ENCODE measurements around the gene PRR3.

- TF ChIP-seq FOXP1 (CRISPR knock-in tag; IDR thresholded peaks at IDR 0.05; ENCODE audit: borderline replicate concordance), result no peak
- TF ChIP-seq CTCF (IDR thresholded peaks at IDR 0.05), result no peak
- no peak for TF ChIP-seq ZNF512 (CRISPR knock-in tag; IDR thresholded peaks at IDR 0.05; ENCODE audit: borderline replicate concordance)
- TF ChIP-seq CREM (CRISPR knock-in tag; IDR thresholded peaks at IDR 0.05), result no peak
- TF ChIP-seq NFYB (CRISPR knock-in tag; conservative IDR thresholded peaks at IDR 0.05; ENCODE audit: low read depth), result no peak
- no peak for TF ChIP-seq USF2 (CRISPR knock-in tag; IDR thresholded peaks at IDR 0.05)
- TF ChIP-seq ZNF416 (CRISPR knock-in tag; IDR thresholded peaks at IDR 0.05), result no peak
- TF ChIP-seq IRF1 (CRISPR knock-in tag; IDR thresholded peaks at IDR 0.05), result no peak
- TF ChIP-seq ETV6 (CRISPR knock-in tag; IDR thresholded peaks at IDR 0.05), result no peak
- TF ChIP-seq RELA (CRISPR knock-in tag; IDR thresholded peaks at IDR 0.05; ENCODE audit: borderline replicate concordance), result no peak
- no peak for TF ChIP-seq CBFB (CRISPR knock-in tag; IDR thresholded peaks at IDR 0.05; ENCODE audit: low read depth)
- TF ChIP-seq ZNF425 (CRISPR knock-in tag; conservative IDR thresholded peaks at IDR 0.05), result no peak
- no peak for TF ChIP-seq TCF7 (CRISPR knock-in tag; IDR thresholded peaks at IDR 0.05; ENCODE audit: low read depth)
- no peak for TF ChIP-seq KAT7 (CRISPR knock-in tag; IDR thresholded peaks at IDR 0.05; ENCODE audit: borderline replicate concordance)
These were observed 13.3 kb upstream of the PRR3 start for GRCh38 chr6:30543821-30544220.
